ENCODE measurements around the gene MBD2. TPM values are rescaled to one million over a fixed set of nuclear protein-coding genes. Genes with fewer than 3 reads are reported as not detected.
A peak's percentile ranks its signal among the peaks of the same experiment; 100 is the strongest.

Gene MBD2
- total and polyA plus RNA-seq, 2 donors (not counting 1 experiment from before 2014, with no cell fraction given), result 53.0 to 134 TPM

DNA sequence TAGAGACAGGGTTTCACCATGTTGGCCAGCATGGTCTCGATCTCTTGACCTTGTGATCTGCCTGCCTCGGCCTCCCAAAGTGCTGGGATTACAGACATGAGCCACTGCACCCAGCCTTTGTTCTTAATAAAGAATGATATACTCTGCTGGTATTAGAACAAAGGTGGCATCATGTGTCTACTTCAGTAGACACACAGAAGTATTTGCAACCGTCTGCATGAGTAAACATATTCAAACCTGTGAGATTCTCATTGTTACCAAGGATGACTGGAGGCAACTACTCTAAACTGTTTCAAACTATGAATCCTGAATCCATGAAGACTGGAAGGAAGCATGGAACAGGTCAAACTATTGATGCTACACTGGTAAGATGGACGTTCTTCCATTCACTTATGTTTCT lies 32.1 kb downstream of the MBD2 start:
- no peak for ATAC-seq (ENCODE audit: low read depth)
- Mint-ChIP-seq H3K4me1 (peaks cover 7% of the 10 kb centered on the region), H3K27ac (peak overlapping the region; percentile 2), H3K4me3 (no peak overlapping the region), H3K9me3 (ENCODE audit: insufficient read depth) (no peaks in the 10 kb centered on the region), H3K27me3 (no peaks in the 10 kb centered on the region)
- Histone ChIP-seq H3K36me3 (replicated peaks in 1 of 2; ENCODE audit: control extremely low read depth in 1 of 2, control insufficient read depth in 1 of 2, extremely low read depth in 1 of 2, insufficient read depth in 2 of 2, low read length in 1 of 2) (peaks cover 10 to 34% of the 10 kb centered on the region in 2 experiments), H3K9ac (ENCODE audit: low read length) (no peak overlapping the region), H3K4me3 (ENCODE audit: control extremely low read depth in 1 of 5, extremely low read depth in 1 of 5, insufficient read depth in 1 of 5, low read depth in 2 of 5, low read length in 4 of 5) (no peak overlapping the region), H3K9me3 (ENCODE audit: control extremely low read depth in 1 of 3, control insufficient read depth in 2 of 3, insufficient read depth in 1 of 3, low read length in 2 of 3) (no peaks in the 10 kb centered on the region), H3K27ac (ENCODE audit: low read length in 2 of 2) (no peak overlapping the region), H3K4me1 (ENCODE audit: control insufficient read depth in 2 of 2, insufficient read depth in 2 of 2, low read length in 2 of 2) (no peaks in the 10 kb centered on the region), H2AFZ (ENCODE audit: insufficient read depth, low read depth, low read length, poor library complexity, severe bottlenecking) (no peak overlapping the region), H3K27me3 (replicated peaks in 1 of 4; ENCODE audit: control extremely low read depth in 1 of 4, control insufficient read depth in 3 of 4, insufficient read depth in 4 of 4, low read length in 3 of 4) (no peaks in the 10 kb centered on the region), H4K20me1 (ENCODE audit: control insufficient read depth, insufficient read depth, low read length, poor library complexity, severe bottlenecking) (peaks cover 44% of the 10 kb centered on the region), H3K79me2 (ENCODE audit: control insufficient read depth, insufficient read depth, low read length) (peaks cover 65% of the 10 kb centered on the region), H3K4me2 (replicated peaks; ENCODE audit: low read depth, low read length, poor library complexity, severe bottlenecking) (no peak overlapping the region)
- no peak for DNase-seq
- intact Hi-C loops (cut with micrococcal nuclease), result no loop called here
- POLR2A ChIA-PET, result no interaction called here
- WGBS (ENCODE audit: insufficient coverage), result 83% methylated on average over 1 of the region's 4 CpGs
- CTCF ChIA-PET, result no interaction called here
- no peak for TF ChIP-seq CTCF (IDR thresholded peaks at IDR 0.05)
- no peak for TF ChIP-seq EZH2 (IDR thresholded peaks at IDR 0.05; ENCODE audit: borderline replicate concordance, insufficient read depth, low read depth, low read length, poor library complexity, severe bottlenecking)

GRCh38 chr18:54191352-54191751 lies 33.1 kb downstream of the MBD2 start:
- no peaks in the 10 kb centered on the region for H3K27me3 Mint-ChIP-seq
- Histone ChIP-seq H4K20me1 (ENCODE audit: control insufficient read depth, insufficient read depth, low read length, poor library complexity, severe bottlenecking) (peaks cover 34% of the 10 kb centered on the region), H3K4me2 (replicated peaks; ENCODE audit: low read depth, low read length, poor library complexity, severe bottlenecking) (no peak overlapping the region), H3K36me3 (replicated peaks in 1 of 2; ENCODE audit: control extremely low read depth in 1 of 2, control insufficient read depth in 1 of 2, extremely low read depth in 1 of 2, insufficient read depth in 2 of 2, low read length in 1 of 2) (peaks cover 10 to 42% of the 10 kb centered on the region in 2 experiments), H3K4me1 (ENCODE audit: control insufficient read depth in 2 of 2, insufficient read depth in 2 of 2, low read length in 2 of 2) (no peaks in the 10 kb centered on the region), H2AFZ (ENCODE audit: insufficient read depth, low read depth, low read length, poor library complexity, severe bottlenecking) (no peak overlapping the region), H3K4me3 (ENCODE audit: control extremely low read depth in 1 of 5, extremely low read depth in 1 of 5, insufficient read depth in 1 of 5, low read depth in 2 of 5, low read length in 4 of 5) (no peak overlapping the region), H3K9ac (ENCODE audit: low read length) (no peak overlapping the region), H3K27ac (ENCODE audit: low read length in 2 of 2) (no peak overlapping the region), H3K27me3 (replicated peaks in 1 of 4; ENCODE audit: control extremely low read depth in 1 of 4, control insufficient read depth in 3 of 4, insufficient read depth in 4 of 4, low read length in 3 of 4) (no peaks in the 10 kb centered on the region), H3K79me2 (ENCODE audit: control insufficient read depth, insufficient read depth, low read length) (peaks cover 61% of the 10 kb centered on the region), H3K9me3 (ENCODE audit: control extremely low read depth in 1 of 3, control insufficient read depth in 2 of 3, insufficient read depth in 1 of 3, low read length in 2 of 3) (no peaks in the 10 kb centered on the region)
- H3K9me3 Mint-ChIP-seq (ENCODE audit: insufficient read depth), result no peaks in the 10 kb centered on the region
- no peak overlapping the region for H3K27ac Mint-ChIP-seq
- ATAC-seq (ENCODE audit: low read depth), result no peak
- TF ChIP-seq EZH2 (IDR thresholded peaks at IDR 0.05; ENCODE audit: borderline replicate concordance, insufficient read depth, low read depth, low read length, poor library complexity, severe bottlenecking), result no peak
- TF ChIP-seq CTCF (IDR thresholded peaks at IDR 0.05), result no peak
- CTCF ChIA-PET, result no interaction called here
- DNase-seq, result no peak
- POLR2A ChIA-PET, result no interaction called here
- H3K4me3 Mint-ChIP-seq, result no peak overlapping the region
- H3K4me1 Mint-ChIP-seq, result peaks cover 6% of the 10 kb centered on the region
- intact Hi-C loops (cut with micrococcal nuclease), result no loop called here
